ENCODE results near the gene MCC.
"Not testable (repeated sequence)": the region's sequence is repeated elsewhere in the genome, so short reads cannot be mapped to it uniquely, and the experiment has no call there.

Gene MCC

DNA sequence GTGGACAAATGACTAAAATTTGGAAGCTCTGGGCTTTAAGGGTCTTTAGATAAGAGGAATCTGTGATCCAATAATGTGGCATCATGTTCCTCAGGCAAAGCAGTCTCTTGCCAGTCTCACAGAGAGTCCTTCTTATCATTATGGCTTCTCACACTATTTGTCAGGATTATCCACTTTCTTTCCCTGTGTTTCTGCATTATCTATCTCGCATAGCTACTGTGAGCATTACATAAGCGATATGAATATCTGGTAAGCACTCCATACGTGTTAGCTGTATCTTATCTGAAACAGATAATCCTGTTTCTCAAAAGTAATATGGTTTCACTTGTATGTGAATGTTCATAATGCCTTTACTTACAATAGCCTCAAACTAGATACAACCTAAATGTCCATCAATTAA is 9.6 kb downstream of the MCC start:
- ATAC-seq (replicated peaks) (no peak), DNase-seq (no peak)
- Mint-ChIP-seq H3K36me3 (ENCODE audit: insufficient read depth) (no peaks in the 10 kb centered on the region), H3K4me3 (no peak overlapping the region), H3K27me3 (peaks cover 43 to 47% of the 10 kb centered on the region in 2 donors), H3K27ac (no peak overlapping the region), H3K9me3 (no peaks in the 10 kb centered on the region), H3K4me1 (ENCODE audit: low read depth in 2 of 2) (no peaks in the 10 kb centered on the region)

DNA sequence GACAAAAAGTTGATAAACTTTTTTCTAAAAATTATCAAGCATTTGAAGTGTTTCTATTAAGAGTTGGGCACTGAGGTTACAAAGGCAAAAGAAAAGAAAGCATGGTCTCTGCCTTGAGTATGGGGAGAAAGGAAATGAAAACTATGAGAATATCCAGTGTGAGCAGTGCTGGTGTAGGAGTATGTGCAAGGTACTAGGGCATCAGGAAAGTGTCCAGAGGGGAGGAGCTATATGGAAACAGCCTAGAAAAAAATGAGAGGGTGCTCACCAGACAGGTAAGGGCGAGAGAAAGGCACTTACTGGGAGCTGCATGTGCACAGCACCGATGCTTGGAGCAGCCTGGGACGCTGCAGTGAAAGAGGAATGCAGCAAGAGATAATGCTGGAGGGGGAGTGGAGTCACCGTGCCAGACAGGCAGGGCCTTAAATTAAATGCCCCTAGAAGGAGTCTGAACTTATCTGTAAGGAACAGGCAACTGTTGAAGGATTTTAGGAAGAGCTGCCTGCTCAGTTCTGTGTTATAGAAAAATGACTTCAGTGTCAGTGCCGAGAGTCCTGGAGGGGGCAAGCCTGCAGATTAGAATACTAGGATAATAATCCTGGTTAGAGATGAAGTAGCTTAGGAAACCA is 14.0 kb downstream of the MCC start:
- Mint-ChIP-seq H3K4me3 (no peak overlapping the region), H3K27ac (no peak overlapping the region), H3K9me3 (no peaks in the 10 kb centered on the region), H3K4me1 (ENCODE audit: low read depth in 2 of 2) (no peaks in the 10 kb centered on the region), H3K27me3 (peaks cover 53 to 71% of the 10 kb centered on the region in 2 donors), H3K36me3 (ENCODE audit: insufficient read depth) (no peaks in the 10 kb centered on the region)
- DNase-seq (no peak), ATAC-seq (replicated peaks) (no peak)

DNA sequence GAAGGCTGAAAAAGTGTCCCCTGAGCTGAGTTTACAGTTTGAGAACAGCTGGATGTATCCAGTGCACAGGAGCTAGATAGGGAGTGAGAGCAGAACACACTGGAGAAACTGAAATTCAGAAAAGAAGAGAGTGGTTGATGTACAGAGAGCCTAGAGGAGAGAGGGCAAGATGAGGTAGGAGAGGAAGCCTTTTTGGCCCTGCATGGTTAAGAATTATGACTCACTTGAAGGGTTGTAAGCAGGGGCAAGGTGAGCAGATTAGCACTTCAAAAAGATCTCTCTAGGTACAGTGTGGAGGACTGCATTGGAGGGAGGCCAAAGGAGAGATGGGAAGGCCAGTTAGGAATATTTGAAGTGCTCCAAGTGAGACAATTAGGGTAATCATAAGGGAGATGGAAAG is 25.2 kb downstream of the MCC start:
- Mint-ChIP-seq H3K9me3 (no peaks in the 10 kb centered on the region), H3K27ac (no peak overlapping the region), H3K4me1 (ENCODE audit: low read depth in 2 of 2) (no peaks in the 10 kb centered on the region), H3K27me3 (no peaks in the 10 kb centered on the region), H3K36me3 (ENCODE audit: insufficient read depth) (no peaks in the 10 kb centered on the region), H3K4me3 (no peak overlapping the region)
- DNase-seq = no peak
- ATAC-seq (replicated peaks) = no peak

DNA sequence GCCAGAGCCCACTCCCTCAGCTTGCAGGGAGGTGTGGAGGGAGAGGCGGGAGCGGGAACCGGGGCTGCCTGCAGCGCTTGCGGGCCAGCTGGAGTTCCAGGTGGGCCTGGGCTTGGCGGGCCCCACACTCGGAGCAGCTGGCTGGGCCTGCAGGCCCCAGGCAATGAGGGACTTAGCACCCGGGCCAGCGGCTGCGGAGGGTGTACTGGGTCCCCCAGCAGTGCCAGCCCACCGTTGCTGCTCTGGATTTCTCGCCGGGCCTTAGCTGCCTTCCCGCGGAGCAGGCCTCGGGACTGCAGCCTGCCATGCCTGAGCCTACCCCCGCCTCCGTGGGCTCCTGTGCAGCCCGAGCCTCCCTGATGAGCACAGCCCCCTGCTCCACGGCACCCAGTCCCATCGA is 31.1 kb downstream of the MCC start:
- not testable (repeated sequence) for ATAC-seq (replicated peaks); H3K27me3 Mint-ChIP-seq; DNase-seq; H3K27ac Mint-ChIP-seq; H3K4me1 Mint-ChIP-seq (ENCODE audit: low read depth in 2 of 2); H3K9me3 Mint-ChIP-seq; H3K4me3 Mint-ChIP-seq; H3K36me3 Mint-ChIP-seq (ENCODE audit: insufficient read depth)

DNA sequence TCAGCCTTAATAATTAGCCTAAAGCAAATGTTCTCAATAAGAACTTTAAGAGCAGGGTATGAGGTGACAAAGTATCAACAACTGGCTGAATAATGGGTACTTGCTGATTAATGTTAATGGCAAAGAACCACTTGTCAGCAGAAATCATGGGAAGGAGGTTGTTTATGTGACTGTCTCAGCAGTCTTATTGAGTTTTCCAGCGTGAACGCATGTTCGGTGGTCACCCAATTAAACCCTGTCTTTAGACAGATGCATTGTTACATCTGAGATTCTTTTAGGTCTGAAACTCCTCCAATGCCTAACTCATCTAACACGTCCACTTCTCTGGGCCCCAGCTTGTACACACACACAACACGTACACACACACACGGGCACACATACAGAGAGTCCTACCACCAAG is 35.3 kb downstream of the MCC start:
- Mint-ChIP-seq H3K4me3 (no peak overlapping the region), H3K27me3 (peaks cover 17 to 27% of the 10 kb centered on the region in 2 donors), H3K9me3 (no peaks in the 10 kb centered on the region), H3K36me3 (ENCODE audit: insufficient read depth) (no peaks in the 10 kb centered on the region), H3K4me1 (ENCODE audit: low read depth in 2 of 2) (peaks cover 3 to 5% of the 10 kb centered on the region in 2 donors), H3K27ac (no peak overlapping the region)
- ATAC-seq (replicated peaks) (no peak), DNase-seq (no peak)

DNA sequence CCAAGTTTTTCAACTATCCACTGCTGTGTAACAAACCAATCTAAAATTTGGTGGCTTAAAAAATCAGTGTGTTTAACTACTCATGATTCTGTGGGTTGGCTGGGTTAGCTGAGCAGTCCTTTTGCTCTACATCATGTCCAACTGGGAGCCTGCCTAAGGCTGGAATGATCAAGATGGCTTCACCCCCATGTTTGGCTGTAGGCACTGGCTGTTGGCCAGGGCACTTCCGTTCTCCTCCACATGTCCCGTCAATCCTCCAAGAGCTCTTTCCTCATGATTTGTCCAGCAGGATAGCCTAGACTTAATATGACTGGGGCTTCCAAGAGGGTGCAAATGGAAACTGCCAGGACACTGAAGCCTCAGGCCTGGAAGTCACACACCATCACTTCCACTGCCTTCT is 36.5 kb downstream of the MCC start:
- H3K4me3 Mint-ChIP-seq = no peak overlapping the region
- no peak for DNase-seq
- ATAC-seq (replicated peaks) = no peak
- H3K9me3 Mint-ChIP-seq = no peaks in the 10 kb centered on the region
- H3K27ac Mint-ChIP-seq = peak overlapping the region in 1 of 2 donors; percentile 27
- peaks cover 3 to 5% of the 10 kb centered on the region in 2 donors for H3K4me1 Mint-ChIP-seq (ENCODE audit: low read depth in 2 of 2)
- H3K27me3 Mint-ChIP-seq = peaks cover 17 to 39% of the 10 kb centered on the region in 2 donors
- H3K36me3 Mint-ChIP-seq (ENCODE audit: insufficient read depth) = no peaks in the 10 kb centered on the region

DNA sequence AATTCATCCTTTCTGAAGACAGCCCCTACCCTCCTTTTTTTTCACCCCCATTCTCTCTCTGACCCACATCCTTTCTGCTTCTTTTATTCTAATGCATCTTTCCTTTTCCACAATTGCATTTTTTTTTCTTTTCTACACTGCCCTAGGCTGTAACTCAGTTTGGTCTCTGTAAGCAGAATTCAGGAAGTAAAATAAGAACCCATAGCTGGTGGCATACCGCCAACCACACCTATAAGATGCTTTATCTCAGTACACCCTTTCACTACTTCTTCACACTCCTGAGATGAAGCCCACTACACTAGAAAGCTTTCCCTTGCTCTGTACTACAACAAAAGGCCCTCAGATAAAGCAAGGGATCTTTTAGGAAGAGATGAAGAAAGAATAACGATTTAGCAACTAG is 37.3 kb downstream of the MCC start:
- H3K9me3 Mint-ChIP-seq = no peaks in the 10 kb centered on the region
- no peak overlapping the region for H3K27ac Mint-ChIP-seq
- H3K27me3 Mint-ChIP-seq = peaks cover 17 to 46% of the 10 kb centered on the region in 2 donors
- H3K4me3 Mint-ChIP-seq = no peak overlapping the region
- ATAC-seq (replicated peaks) (no peak), DNase-seq (no peak)
- no peaks in the 10 kb centered on the region for H3K36me3 Mint-ChIP-seq (ENCODE audit: insufficient read depth)
- peaks cover 3 to 5% of the 10 kb centered on the region in 2 donors for H3K4me1 Mint-ChIP-seq (ENCODE audit: low read depth in 2 of 2)

DNA sequence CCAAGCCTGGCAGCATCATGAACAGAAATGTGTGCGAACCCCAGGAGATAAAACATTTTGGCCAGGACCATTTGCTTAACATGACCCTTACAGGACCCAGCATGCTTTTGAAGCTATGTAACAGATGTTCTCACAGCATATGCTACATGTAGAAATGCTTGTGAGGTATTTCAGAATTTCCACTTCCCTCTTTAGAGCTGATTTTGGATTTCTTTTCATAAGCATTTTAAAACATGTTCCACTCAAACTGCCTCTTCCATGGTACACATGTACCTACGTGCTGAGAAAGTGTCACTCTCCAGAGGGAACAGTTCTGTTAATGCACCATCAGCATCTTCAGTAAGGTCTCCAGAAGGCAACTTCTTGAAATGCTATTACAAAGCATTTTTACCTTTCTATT is 37.8 kb downstream of the MCC start:
- Mint-ChIP-seq H3K36me3 (ENCODE audit: insufficient read depth) (no peaks in the 10 kb centered on the region), H3K27me3 (peaks cover 19 to 51% of the 10 kb centered on the region in 2 donors), H3K4me1 (ENCODE audit: low read depth in 2 of 2) (peaks cover 3 to 5% of the 10 kb centered on the region in 2 donors), H3K4me3 (no peak overlapping the region), H3K9me3 (no peaks in the 10 kb centered on the region), H3K27ac (no peak overlapping the region)
- DNase-seq = no peak
- no peak for ATAC-seq (replicated peaks)

DNA sequence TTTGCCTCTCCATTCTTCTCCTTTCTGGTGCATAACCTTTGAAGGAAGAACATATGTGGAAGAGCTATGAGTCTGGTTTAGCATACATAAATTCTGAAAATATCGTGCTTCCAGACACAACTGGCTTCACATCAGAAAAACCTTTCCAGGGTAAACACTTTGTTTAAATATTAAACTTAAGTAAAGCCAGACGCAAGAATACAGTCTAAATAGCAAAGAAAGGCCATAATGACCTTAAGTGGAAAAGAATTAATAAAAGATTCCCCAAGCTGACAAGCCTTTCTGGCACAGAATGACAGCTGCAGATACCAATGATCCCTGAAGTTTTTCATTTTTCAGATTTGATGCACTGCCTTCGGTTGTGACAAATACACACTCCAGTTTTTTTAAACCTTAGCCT is 40.0 kb downstream of the MCC start:
- no peaks in the 10 kb centered on the region for H3K36me3 Mint-ChIP-seq (ENCODE audit: insufficient read depth)
- no peak overlapping the region for H3K27ac Mint-ChIP-seq
- no peak for ATAC-seq (replicated peaks)
- peaks cover 13 to 64% of the 10 kb centered on the region in 2 donors for H3K27me3 Mint-ChIP-seq
- DNase-seq = no peak
- no peak overlapping the region for H3K4me3 Mint-ChIP-seq
- no peaks in the 10 kb centered on the region for H3K9me3 Mint-ChIP-seq
- H3K4me1 Mint-ChIP-seq (ENCODE audit: low read depth in 2 of 2) = peaks cover 3 to 5% of the 10 kb centered on the region in 2 donors

DNA sequence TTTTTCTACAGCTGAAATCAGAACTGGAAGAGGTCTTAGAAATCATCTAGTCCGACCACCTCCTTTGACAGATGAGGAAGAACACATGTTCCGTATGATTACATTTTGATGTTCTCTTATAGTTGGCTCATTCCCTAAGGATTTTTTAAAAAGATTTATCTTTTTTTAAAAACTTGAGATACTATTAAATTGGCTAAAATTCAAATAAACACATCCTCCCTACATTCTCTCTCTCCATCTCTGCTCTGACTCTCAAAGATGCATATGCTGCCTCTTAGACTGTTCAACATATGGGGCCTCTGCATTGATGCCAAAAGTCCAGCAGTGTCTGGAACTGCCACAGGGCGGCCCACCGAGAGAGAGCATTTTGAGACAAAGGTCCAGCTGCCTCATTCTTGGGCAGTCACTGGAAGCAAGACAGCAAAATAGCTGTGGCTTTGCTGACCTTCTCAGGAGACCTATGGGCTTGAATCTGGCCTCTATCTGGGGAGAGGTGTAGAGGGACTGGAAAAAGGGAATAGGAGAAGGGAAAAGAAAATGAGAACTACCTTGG is 40.7 kb downstream of the MCC start:
- Mint-ChIP-seq H3K4me1 (ENCODE audit: low read depth in 2 of 2) (peaks cover 3 to 5% of the 10 kb centered on the region in 2 donors), H3K4me3 (no peak overlapping the region), H3K27ac (no peak overlapping the region), H3K36me3 (ENCODE audit: insufficient read depth) (no peaks in the 10 kb centered on the region), H3K9me3 (no peaks in the 10 kb centered on the region), H3K27me3 (peaks cover 13 to 70% of the 10 kb centered on the region in 2 donors)
- no peak for DNase-seq
- ATAC-seq (replicated peaks) = no peak

DNA sequence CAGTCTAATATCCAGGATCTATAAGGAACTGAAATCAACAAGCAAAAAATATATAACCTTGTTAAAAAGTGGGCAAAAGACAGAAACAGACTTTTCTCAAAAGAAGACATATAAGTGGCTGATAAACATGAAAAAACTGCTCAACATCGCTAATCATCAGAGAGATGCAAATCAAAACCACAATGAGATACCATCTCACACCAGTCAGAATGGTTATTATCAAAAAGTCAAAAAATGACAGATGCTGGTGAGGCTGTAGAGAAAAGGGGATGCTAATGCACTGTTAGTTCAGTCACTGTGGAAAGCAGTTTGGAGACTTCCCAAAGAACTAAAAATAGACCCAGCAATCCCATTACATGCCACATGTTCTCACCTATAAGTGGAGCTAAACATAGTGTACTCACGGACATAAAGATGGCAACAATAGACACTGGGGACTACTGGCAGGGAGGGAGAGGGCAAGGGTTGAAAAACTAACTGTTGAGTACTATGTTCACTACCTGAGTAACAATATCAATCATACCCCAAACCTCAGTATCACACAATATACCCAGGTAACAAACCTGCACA is 41.8 kb downstream of the MCC start:
- Mint-ChIP-seq H3K4me3 (no peak overlapping the region), H3K27ac (no peak overlapping the region), H3K9me3 (no peaks in the 10 kb centered on the region), H3K27me3 (peaks cover 13 to 64% of the 10 kb centered on the region in 2 donors), H3K36me3 (ENCODE audit: insufficient read depth) (no peaks in the 10 kb centered on the region), H3K4me1 (ENCODE audit: low read depth in 2 of 2) (peaks cover 3 to 5% of the 10 kb centered on the region in 2 donors)
- no peak for ATAC-seq (replicated peaks)
- DNase-seq = no peak

DNA sequence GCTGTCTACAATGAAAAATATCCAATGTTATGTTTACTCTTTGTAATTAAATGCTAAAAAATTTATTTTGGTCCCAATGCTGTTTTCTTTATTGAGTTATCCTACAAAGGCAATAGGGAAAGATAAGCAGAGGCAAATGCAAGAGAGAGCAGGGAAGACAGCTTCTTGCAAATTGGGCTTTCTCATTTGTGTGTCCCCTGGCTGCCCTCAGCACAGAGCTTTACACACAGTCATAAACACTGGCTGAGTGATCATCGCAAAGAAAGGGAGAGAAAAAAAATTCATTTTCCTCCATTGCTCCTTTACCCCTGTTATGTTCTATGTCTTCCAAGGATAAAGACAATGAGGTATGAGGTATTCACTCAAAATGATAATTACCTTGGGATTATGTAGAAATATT is 51.1 kb downstream of the MCC start:
- Mint-ChIP-seq H3K27ac (no peak overlapping the region), H3K36me3 (ENCODE audit: insufficient read depth) (no peaks in the 10 kb centered on the region), H3K9me3 (no peaks in the 10 kb centered on the region), H3K27me3 (peaks cover 0 to 9% of the 10 kb centered on the region in 2 donors), H3K4me1 (ENCODE audit: low read depth in 2 of 2) (no peaks in the 10 kb centered on the region), H3K4me3 (no peak overlapping the region)
- ATAC-seq (replicated peaks) = no peak
- no peak for DNase-seq

DNA sequence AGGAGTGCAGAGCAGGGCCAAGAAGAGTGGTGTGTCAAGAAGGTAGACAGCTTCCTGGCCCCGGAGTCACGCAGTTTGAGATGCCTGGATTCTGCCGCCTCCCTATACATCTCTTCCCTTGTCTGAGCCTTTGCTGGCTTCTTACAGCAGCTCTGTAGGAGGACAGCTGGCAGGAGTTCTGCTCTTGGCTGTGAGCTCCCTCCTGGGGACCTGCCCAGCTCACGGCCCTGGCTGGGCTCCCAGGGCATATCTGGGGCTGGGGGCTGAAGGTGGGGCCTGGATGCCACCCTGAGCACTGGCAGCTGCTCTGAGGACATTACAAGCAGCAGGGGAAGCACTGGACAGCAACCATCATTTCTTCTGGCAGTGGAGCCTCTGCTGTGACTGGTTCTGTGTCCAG is 52.7 kb downstream of the MCC start:
- H3K9me3 Mint-ChIP-seq = no peaks in the 10 kb centered on the region
- no peak for DNase-seq
- ATAC-seq (replicated peaks) = no peak
- H3K27ac Mint-ChIP-seq = no peak overlapping the region
- no peak overlapping the region for H3K4me3 Mint-ChIP-seq
- peaks cover 0 to 9% of the 10 kb centered on the region in 2 donors for H3K27me3 Mint-ChIP-seq
- no peaks in the 10 kb centered on the region for H3K4me1 Mint-ChIP-seq (ENCODE audit: low read depth in 2 of 2)
- H3K36me3 Mint-ChIP-seq (ENCODE audit: insufficient read depth) = no peaks in the 10 kb centered on the region

DNA sequence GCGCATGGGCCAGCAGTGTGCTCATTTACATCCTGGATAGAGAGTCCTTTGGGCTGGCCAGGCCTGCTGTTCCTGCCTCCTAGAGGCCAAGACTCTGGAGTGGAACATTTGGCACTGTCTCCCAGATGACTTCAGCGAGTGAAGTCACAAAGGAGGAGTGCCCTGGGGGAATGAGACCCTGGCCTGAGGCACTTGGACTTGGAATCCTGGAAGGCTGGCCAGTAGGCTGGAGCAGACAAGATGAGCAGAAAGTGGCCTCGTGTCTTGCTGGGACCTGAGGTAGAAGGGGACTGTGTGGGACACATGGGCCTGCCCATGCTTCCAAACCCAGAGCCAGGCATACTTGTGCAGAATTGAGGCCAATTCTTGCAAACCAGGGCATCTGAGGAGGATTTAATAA is 53.4 kb downstream of the MCC start, which contains the start of gene TSSK1B:
TSSK1B (minus strand) TSS at position 101 of the 400 bp plus-strand sequence. CDS start 150 bp downstream, outside the sequence.
- Mint-ChIP-seq H3K36me3 (ENCODE audit: insufficient read depth) (no peaks in the 10 kb centered on the region), H3K4me1 (ENCODE audit: low read depth in 2 of 2) (no peaks in the 10 kb centered on the region), H3K9me3 (no peaks in the 10 kb centered on the region), H3K27ac (no peak within 1 kb of the TSS), H3K27me3 (peaks cover 0 to 9% of the 10 kb centered on the region in 2 donors), H3K4me3 (no peak within 1 kb of the TSS)
- ATAC-seq (replicated peaks) (no peak), DNase-seq (no peak)
